ENCODE measurements around the gene MUSTN1. TPM values are rescaled to one million over a fixed set of nuclear protein-coding genes. Genes with fewer than 3 reads are reported as not detected.

Gene MUSTN1
- polyA plus RNA-seq, 3 donors = 0.29 to 13.7 TPM; not detected in 1

DNA sequence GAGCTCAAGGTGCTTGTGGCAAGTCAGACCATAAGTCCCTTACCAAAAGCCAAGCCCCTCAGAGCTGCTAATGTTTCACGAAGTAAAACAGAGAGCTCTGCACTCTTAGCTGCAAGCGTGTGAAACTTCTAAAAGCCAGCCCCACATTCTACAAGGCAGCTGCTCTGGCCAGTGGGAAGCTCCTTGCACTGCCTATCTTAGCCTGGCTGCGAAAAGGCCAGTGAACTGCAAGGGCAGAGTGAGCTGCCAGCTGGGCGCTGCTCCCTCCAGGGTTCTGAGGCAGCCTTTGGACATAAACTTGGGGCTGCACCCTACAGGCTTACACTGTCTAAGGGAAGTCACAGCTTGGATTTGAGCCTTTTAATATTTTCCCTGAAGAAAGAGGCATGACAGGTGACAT, 2.2 kb upstream of the MUSTN1 start:
- Histone ChIP-seq H3K27ac (ENCODE audit: low read depth in 1 of 2, low read length in 2 of 2) (no peak overlapping the region), H3K4me1 (ENCODE audit: control insufficient read depth in 1 of 2, insufficient read depth in 2 of 2, low read length in 2 of 2) (no peaks in the 10 kb centered on the region), H4K20me1 (ENCODE audit: insufficient read depth, low read length) (no peaks in the 10 kb centered on the region), H3K79me2 (ENCODE audit: insufficient read depth, low read length) (no peaks in the 10 kb centered on the region), H2AFZ (ENCODE audit: insufficient read depth, low read depth, low read length, poor library complexity, severe bottlenecking) (no peak overlapping the region), H3K9me3 (replicated peaks in 1 of 2; ENCODE audit: control insufficient read depth in 1 of 2, insufficient read depth in 1 of 2, low read length in 2 of 2) (no peaks in the 10 kb centered on the region), H3K4me2 (replicated peaks; ENCODE audit: extremely low read depth, low read length, poor library complexity, severe bottlenecking) (no peak overlapping the region), H3K27me3 (ENCODE audit: control insufficient read depth in 2 of 2, insufficient read depth in 2 of 2, low read length in 2 of 2) (no peaks in the 10 kb centered on the region), H3K36me3 (replicated peaks in 1 of 2; ENCODE audit: control insufficient read depth in 1 of 2, insufficient read depth in 2 of 2, low read length in 2 of 2) (peaks cover 58 to 92% of the 10 kb centered on the region in 2 donors), H3K4me3 (replicated peaks in 1 of 3; ENCODE audit: low read depth in 2 of 3, low read length in 3 of 3) (no peak overlapping the region), H3K9ac (ENCODE audit: insufficient read depth, low read length, poor library complexity, severe bottlenecking) (no peak overlapping the region)
- DNase-seq = no peak
- H3K27me3 Mint-ChIP-seq (ENCODE audit: low read depth in 3 of 3) = peaks cover 0 to 2% (median under 1%) of the 10 kb centered on the region in 3 donors
- H3K4me1 Mint-ChIP-seq = no peaks in the 10 kb centered on the region
- H3K27ac Mint-ChIP-seq = peak overlapping the region in 2 of 7 donors; percentile 7 to 21
- TF ChIP-seq, protein P1, sequence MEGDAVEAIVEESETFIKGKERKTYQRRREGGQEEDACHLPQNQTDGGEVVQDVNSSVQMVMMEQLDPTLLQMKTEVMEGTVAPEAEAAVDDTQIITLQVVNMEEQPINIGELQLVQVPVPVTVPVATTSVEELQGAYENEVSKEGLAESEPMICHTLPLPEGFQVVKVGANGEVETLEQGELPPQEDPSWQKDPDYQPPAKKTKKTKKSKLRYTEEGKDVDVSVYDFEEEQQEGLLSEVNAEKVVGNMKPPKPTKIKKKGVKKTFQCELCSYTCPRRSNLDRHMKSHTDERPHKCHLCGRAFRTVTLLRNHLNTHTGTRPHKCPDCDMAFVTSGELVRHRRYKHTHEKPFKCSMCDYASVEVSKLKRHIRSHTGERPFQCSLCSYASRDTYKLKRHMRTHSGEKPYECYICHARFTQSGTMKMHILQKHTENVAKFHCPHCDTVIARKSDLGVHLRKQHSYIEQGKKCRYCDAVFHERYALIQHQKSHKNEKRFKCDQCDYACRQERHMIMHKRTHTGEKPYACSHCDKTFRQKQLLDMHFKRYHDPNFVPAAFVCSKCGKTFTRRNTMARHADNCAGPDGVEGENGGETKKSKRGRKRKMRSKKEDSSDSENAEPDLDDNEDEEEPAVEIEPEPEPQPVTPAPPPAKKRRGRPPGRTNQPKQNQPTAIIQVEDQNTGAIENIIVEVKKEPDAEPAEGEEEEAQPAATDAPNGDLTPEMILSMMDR (IDR thresholded peaks at IDR 0.05) = no peak
- 94% methylated on average over 4 of the region's 4 CpGs for WGBS (ENCODE audit: insufficient coverage)
- intact Hi-C loops (cut with micrococcal nuclease) = no loop called here
- H3K36me3 Mint-ChIP-seq = peaks cover 64 to 77% of the 10 kb centered on the region in 2 donors
- peaks cover 0 to 2% (median 0%) of the 10 kb centered on the region in 7 donors for H3K9me3 Mint-ChIP-seq
- no peak overlapping the region for H3K4me3 Mint-ChIP-seq

DNA sequence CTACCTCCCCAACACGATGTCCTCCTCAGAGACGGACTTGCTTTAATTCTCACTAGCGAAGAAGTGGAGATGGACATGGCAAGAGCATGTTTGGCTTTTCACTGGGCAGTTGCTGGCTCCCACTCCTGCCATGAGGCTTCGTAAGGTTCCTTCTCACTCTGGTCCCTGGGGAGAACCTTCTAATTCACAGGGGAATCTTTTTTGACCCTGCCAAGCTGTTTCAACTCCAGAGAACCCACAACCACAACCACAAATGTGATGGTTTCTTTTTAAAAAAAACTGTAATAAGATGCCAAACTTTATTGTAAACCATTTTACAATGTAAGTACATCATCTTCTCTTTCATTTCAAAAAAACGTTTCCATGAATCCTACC, 1.6 kb upstream of the MUSTN1 start:
- Histone ChIP-seq H3K4me1 (ENCODE audit: control insufficient read depth in 1 of 2, insufficient read depth in 2 of 2, low read length in 2 of 2) (no peaks in the 10 kb centered on the region), H4K20me1 (ENCODE audit: insufficient read depth, low read length) (no peaks in the 10 kb centered on the region), H3K36me3 (replicated peaks in 1 of 2; ENCODE audit: control insufficient read depth in 1 of 2, insufficient read depth in 2 of 2, low read length in 2 of 2) (peaks cover 52 to 87% of the 10 kb centered on the region in 2 donors), H3K4me3 (replicated peaks in 1 of 3; ENCODE audit: low read depth in 2 of 3, low read length in 3 of 3) (no peak overlapping the region), H3K27me3 (ENCODE audit: control insufficient read depth in 2 of 2, insufficient read depth in 2 of 2, low read length in 2 of 2) (no peaks in the 10 kb centered on the region), H3K9ac (ENCODE audit: insufficient read depth, low read length, poor library complexity, severe bottlenecking) (no peak overlapping the region), H3K4me2 (replicated peaks; ENCODE audit: extremely low read depth, low read length, poor library complexity, severe bottlenecking) (no peak overlapping the region), H3K27ac (ENCODE audit: low read depth in 1 of 2, low read length in 2 of 2) (no peak overlapping the region), H3K9me3 (replicated peaks in 1 of 2; ENCODE audit: control insufficient read depth in 1 of 2, insufficient read depth in 1 of 2, low read length in 2 of 2) (no peaks in the 10 kb centered on the region), H3K79me2 (ENCODE audit: insufficient read depth, low read length) (no peaks in the 10 kb centered on the region), H2AFZ (ENCODE audit: insufficient read depth, low read depth, low read length, poor library complexity, severe bottlenecking) (no peak overlapping the region)
- 92% methylated on average over 3 of the region's 5 CpGs for WGBS (ENCODE audit: insufficient coverage)
- Mint-ChIP-seq H3K27ac (peak overlapping the region in 2 of 7 donors; percentile 13 to 21), H3K4me1 (peaks cover 5% of the 10 kb centered on the region), H3K36me3 (peaks cover 59 to 72% of the 10 kb centered on the region in 2 donors), H3K4me3 (no peak overlapping the region), H3K27me3 (ENCODE audit: low read depth in 3 of 3) (peaks cover 0 to 4% (median 2%) of the 10 kb centered on the region in 3 donors), H3K9me3 (peaks cover 0 to 2% (median 0%) of the 10 kb centered on the region in 7 donors)
- intact Hi-C loops (cut with micrococcal nuclease) = no loop called here
- DNase-seq = no peak
- TF ChIP-seq, protein P1 (IDR thresholded peaks at IDR 0.05) = no peak

Measured in CD14-positive monocyte (primary cell).